ENCODE results near the gene SEC16B.

Gene SEC16B

DNA sequence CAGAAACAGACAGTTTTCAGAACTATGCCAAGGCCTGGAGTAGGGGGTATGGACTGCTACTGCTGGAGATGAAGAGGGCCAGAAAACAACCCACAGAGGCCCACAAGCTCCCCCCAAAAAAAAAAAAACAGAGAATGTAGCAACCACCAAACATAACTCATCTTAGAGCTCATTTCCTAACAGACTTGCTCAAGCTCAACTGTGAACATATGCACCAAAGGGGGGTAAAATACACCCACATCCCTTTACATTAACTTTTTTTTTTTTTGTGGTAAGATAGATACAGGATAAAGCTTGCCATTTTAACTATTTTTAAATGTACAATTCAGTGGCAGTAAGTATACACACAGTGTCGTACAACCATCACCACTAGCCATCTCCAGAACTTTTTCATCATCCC, 36.0 kb downstream of the SEC16B start:
- Histone ChIP-seq H3K27ac (ENCODE audit: low read depth, low read length) (no peak overlapping the region), H3K79me2 (ENCODE audit: control insufficient read depth, low read length) (no peaks in the 10 kb centered on the region), H3K9me3 (ENCODE audit: control insufficient read depth, insufficient read depth, low read length) (no peaks in the 10 kb centered on the region), H3K4me2 (ENCODE audit: low read length) (no peak overlapping the region), H3K4me1 (ENCODE audit: control insufficient read depth, low read length) (no peaks in the 10 kb centered on the region), H3K4me3 (ENCODE audit: low read length) (no peak overlapping the region), H3K9me2 (replicated peaks; ENCODE audit: control insufficient read depth, low read length) (no peaks in the 10 kb centered on the region), H3K27me3 (ENCODE audit: control insufficient read depth, low read length) (no peaks in the 10 kb centered on the region), H3F3A (ENCODE audit: control insufficient read depth, insufficient read depth) (no peaks in the 10 kb centered on the region), H3K36me3 (ENCODE audit: control insufficient read depth, low read length) (no peaks in the 10 kb centered on the region), H4K20me1 (ENCODE audit: control insufficient read depth, insufficient read depth, low read depth, low read length) (no peaks in the 10 kb centered on the region)
- TF ChIP-seq EZH2phosphoT487 (IDR thresholded peaks at IDR 0.05; ENCODE audit: borderline replicate concordance, low read length): no peak
- TF ChIP-seq, protein P1, sequence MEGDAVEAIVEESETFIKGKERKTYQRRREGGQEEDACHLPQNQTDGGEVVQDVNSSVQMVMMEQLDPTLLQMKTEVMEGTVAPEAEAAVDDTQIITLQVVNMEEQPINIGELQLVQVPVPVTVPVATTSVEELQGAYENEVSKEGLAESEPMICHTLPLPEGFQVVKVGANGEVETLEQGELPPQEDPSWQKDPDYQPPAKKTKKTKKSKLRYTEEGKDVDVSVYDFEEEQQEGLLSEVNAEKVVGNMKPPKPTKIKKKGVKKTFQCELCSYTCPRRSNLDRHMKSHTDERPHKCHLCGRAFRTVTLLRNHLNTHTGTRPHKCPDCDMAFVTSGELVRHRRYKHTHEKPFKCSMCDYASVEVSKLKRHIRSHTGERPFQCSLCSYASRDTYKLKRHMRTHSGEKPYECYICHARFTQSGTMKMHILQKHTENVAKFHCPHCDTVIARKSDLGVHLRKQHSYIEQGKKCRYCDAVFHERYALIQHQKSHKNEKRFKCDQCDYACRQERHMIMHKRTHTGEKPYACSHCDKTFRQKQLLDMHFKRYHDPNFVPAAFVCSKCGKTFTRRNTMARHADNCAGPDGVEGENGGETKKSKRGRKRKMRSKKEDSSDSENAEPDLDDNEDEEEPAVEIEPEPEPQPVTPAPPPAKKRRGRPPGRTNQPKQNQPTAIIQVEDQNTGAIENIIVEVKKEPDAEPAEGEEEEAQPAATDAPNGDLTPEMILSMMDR (IDR thresholded peaks at IDR 0.05; ENCODE audit: low read depth, low read length, poor library complexity, severe bottlenecking): no peak

DNA sequence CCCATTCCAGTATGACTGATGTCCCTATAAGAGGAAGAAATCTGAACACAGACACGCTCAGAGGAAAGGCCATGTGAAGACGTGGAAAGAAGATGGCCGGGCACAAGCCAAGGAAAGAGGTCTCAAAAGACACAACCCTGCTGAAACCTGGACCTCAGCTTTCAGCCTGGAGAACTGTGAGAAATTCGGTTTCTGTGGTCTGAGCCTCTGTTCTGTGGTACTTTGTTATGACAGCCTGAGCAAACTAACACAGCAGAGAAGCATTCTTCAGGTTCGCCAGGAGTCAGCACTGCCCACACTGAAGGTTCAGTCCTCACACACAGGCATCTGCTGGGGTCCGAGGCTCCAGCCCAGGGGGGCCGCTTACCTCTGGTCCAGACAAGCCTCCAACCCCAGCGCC, 37.7 kb downstream of the SEC16B start:
- H3K4me1 ChIP-seq (ENCODE audit: control insufficient read depth, low read length): no peaks in the 10 kb centered on the region
- H3F3A ChIP-seq (ENCODE audit: control insufficient read depth, insufficient read depth): no peaks in the 10 kb centered on the region
- H3K4me2 ChIP-seq (ENCODE audit: low read length): no peak overlapping the region
- H3K4me3 ChIP-seq (ENCODE audit: low read length): no peak overlapping the region
- TF ChIP-seq, protein P1 (IDR thresholded peaks at IDR 0.05; ENCODE audit: low read depth, low read length, poor library complexity, severe bottlenecking): no peak
- no peak for TF ChIP-seq EZH2phosphoT487 (IDR thresholded peaks at IDR 0.05; ENCODE audit: borderline replicate concordance, low read length)
- H3K27ac ChIP-seq (ENCODE audit: low read depth, low read length): no peak overlapping the region
- no peaks in the 10 kb centered on the region for H3K79me2 ChIP-seq (ENCODE audit: control insufficient read depth, low read length)
- no peaks in the 10 kb centered on the region for H3K9me3 ChIP-seq (ENCODE audit: control insufficient read depth, insufficient read depth, low read length)
- H3K27me3 ChIP-seq (ENCODE audit: control insufficient read depth, low read length): no peaks in the 10 kb centered on the region
- H4K20me1 ChIP-seq (ENCODE audit: control insufficient read depth, insufficient read depth, low read depth, low read length): no peaks in the 10 kb centered on the region
- H3K9me2 ChIP-seq (replicated peaks; ENCODE audit: control insufficient read depth, low read length): no peaks in the 10 kb centered on the region
- no peaks in the 10 kb centered on the region for H3K36me3 ChIP-seq (ENCODE audit: control insufficient read depth, low read length)

DNA sequence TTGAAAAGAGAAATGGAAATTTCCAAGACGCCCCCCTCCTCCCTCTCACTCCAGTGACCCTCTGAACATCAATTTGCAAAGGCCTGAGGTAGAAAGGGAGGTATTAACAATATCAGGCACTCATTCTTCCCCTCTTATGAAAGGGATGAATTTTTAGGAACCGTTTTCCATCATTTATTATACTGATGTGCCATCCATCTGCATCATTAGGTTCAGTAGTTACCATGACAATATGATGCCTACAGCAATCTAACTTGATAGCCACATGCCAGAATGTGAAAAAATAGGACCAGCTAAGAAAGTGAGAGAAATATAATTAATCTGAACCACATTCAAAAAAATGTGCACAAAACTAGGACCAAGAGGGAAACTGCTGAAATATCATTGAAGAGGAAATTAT, 40.9 kb downstream of the SEC16B start:
- Histone ChIP-seq H3K4me3 (ENCODE audit: low read length) (no peak overlapping the region), H3K27ac (ENCODE audit: low read depth, low read length) (no peak overlapping the region), H3K36me3 (ENCODE audit: control insufficient read depth, low read length) (no peaks in the 10 kb centered on the region), H3K9me2 (replicated peaks; ENCODE audit: control insufficient read depth, low read length) (no peaks in the 10 kb centered on the region), H3K9me3 (ENCODE audit: control insufficient read depth, insufficient read depth, low read length) (no peaks in the 10 kb centered on the region), H4K20me1 (ENCODE audit: control insufficient read depth, insufficient read depth, low read depth, low read length) (no peaks in the 10 kb centered on the region), H3K4me1 (ENCODE audit: control insufficient read depth, low read length) (no peaks in the 10 kb centered on the region), H3K27me3 (ENCODE audit: control insufficient read depth, low read length) (no peaks in the 10 kb centered on the region), H3F3A (ENCODE audit: control insufficient read depth, insufficient read depth) (no peaks in the 10 kb centered on the region), H3K79me2 (ENCODE audit: control insufficient read depth, low read length) (no peaks in the 10 kb centered on the region), H3K4me2 (ENCODE audit: low read length) (no peak overlapping the region)
- no peak for TF ChIP-seq EZH2phosphoT487 (IDR thresholded peaks at IDR 0.05; ENCODE audit: borderline replicate concordance, low read length)

DNA sequence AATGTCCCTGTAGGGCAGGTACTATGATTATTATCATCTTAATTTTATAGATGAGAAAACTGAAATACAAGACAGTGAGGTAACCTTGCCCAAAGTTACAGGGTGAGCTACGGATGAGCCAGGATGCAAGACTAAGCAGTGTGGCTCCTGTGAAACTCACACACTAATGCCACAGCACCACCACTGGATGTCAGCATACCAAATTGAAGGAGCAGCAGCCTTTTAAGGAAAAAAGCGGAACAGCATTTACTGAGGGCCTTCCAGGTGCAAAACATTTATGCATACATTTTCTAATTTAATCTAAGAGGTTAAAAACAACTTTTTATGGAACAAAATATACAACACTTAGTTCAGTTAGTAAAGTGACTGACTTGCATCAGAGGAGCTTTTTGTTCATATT, 41.7 kb downstream of the SEC16B start:
- Histone ChIP-seq H3K79me2 (ENCODE audit: control insufficient read depth, low read length) (no peaks in the 10 kb centered on the region), H3K27ac (ENCODE audit: low read depth, low read length) (no peak overlapping the region), H3K9me3 (ENCODE audit: control insufficient read depth, insufficient read depth, low read length) (no peaks in the 10 kb centered on the region), H3K9me2 (replicated peaks; ENCODE audit: control insufficient read depth, low read length) (no peaks in the 10 kb centered on the region), H3K4me3 (ENCODE audit: low read length) (no peak overlapping the region), H4K20me1 (ENCODE audit: control insufficient read depth, insufficient read depth, low read depth, low read length) (no peaks in the 10 kb centered on the region), H3F3A (ENCODE audit: control insufficient read depth, insufficient read depth) (no peaks in the 10 kb centered on the region), H3K4me1 (ENCODE audit: control insufficient read depth, low read length) (no peaks in the 10 kb centered on the region), H3K4me2 (ENCODE audit: low read length) (no peak overlapping the region), H3K36me3 (ENCODE audit: control insufficient read depth, low read length) (no peaks in the 10 kb centered on the region), H3K27me3 (ENCODE audit: control insufficient read depth, low read length) (no peaks in the 10 kb centered on the region)
- TF ChIP-seq, protein P1 (IDR thresholded peaks at IDR 0.05; ENCODE audit: low read depth, low read length, poor library complexity, severe bottlenecking): no peak
- no peak for TF ChIP-seq EZH2phosphoT487 (IDR thresholded peaks at IDR 0.05; ENCODE audit: borderline replicate concordance, low read length)

Measured in DOHH2 (cell line).